Activated naive CD4-positive, alpha-beta T cell treated with anti-CD3 and anti-CD28 coated beads, Interleukin-2, amount 10 ng/mL, durations not matched to agents 7 days and 5 days (primary cell): ENCODE data around the gene SYNDIG1.

Experiments
- CTCF ChIA-PET: fragments of 350-600 bp; sonication (Branson Sonifier 250); formaldehyde crosslinking; loops from one replicate; lab custom pipeline; 2021; ENCODE audit warnings: antibody characterized with exemption; lab: Charles Lee
- DNase-seq: peaks from one replicate; pipeline ENCODE4 v3.0.0-alpha.2; 2020
- H3K27ac Mint-ChIP-seq: one replicate; pipeline ENCODE4 v1.8.0; 2021; ENCODE audit warnings: mild to moderate bottlenecking, moderate library complexity, mixed read lengths
- H3K27me3 Mint-ChIP-seq: one replicate; pipeline ENCODE4 v1.8.0; 2021; ENCODE audit warnings: mild to moderate bottlenecking, mixed read lengths
- H3K36me3 Mint-ChIP-seq: one replicate; pipeline ENCODE4 v1.8.0; 2021; ENCODE audit warnings: mixed read lengths
- H3K4me1 Mint-ChIP-seq: one replicate; pipeline ENCODE4 v1.8.0; 2021; ENCODE audit warnings: mixed read lengths
- H3K4me3 Mint-ChIP-seq: one replicate; pipeline ENCODE4 v1.8.0; 2021; ENCODE audit warnings: mild to moderate bottlenecking, moderate library complexity, mixed read lengths
- H3K9me3 Mint-ChIP-seq: one replicate; pipeline ENCODE4 v1.8.0; 2021; ENCODE audit warnings: mixed read lengths

The SYNDIG1 gene

DNA sequence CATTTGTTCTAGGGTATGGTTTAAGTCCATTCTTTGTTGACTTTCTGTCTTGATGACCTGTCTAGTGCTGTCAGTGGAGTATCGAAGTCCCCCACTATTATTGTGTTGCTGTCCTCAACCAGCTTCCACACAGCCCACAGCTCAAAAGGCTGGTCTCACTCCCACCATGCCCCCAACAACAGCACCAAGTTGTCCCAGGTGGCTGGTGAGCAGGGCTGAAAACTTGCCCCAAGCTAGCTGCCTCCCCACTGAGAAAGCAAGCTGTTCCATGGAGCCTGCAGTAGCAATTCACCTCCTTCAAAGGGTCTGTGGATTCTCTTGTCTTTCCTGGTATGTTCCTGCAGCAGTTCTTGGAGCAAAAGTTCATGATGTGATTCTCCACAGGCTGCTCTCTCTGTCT, 221.0 kb downstream of the SYNDIG1 start:
- H3K36me3 Mint-ChIP-seq = no peaks in the 10 kb centered on the region
- no peak overlapping the region for H3K27ac Mint-ChIP-seq
- no peak overlapping the region for H3K4me3 Mint-ChIP-seq
- no peaks in the 10 kb centered on the region for H3K4me1 Mint-ChIP-seq
- peaks cover 15% of the 10 kb centered on the region for H3K27me3 Mint-ChIP-seq
- CTCF ChIA-PET = interaction anchor here (0.6 kb wide), 1 partner anchor 17 kb away, joined by 3 read pairs; no protein-coding TSS in a partner anchor
- no peaks in the 10 kb centered on the region for H3K9me3 Mint-ChIP-seq
- no peak for DNase-seq

DNA sequence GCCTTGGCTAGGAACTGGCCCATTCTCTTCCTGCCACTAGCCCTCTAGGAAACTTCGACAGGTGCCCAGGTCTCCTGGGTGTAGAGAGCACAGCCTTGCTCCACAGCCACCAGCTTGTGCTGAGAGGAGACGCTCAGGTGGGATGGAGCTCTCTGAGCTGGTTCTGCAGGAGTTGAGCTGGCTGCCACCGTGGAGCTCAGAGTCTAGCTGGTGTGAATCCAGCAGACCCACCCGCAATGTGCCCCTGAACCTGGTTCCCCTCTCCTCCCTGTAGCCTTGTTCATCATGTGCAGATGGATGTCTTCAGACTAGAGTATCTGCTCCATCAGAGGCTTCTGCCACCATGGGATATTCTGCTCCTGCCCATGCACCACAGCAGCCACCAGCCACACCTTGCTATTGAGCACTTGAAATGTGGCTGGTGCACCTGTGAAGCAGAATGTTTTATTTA, 222.5 kb downstream of the SYNDIG1 start:
- no peak for DNase-seq
- H3K4me3 Mint-ChIP-seq = no peak overlapping the region
- H3K9me3 Mint-ChIP-seq = no peaks in the 10 kb centered on the region
- H3K36me3 Mint-ChIP-seq = no peaks in the 10 kb centered on the region
- CTCF ChIA-PET = no interaction called here
- H3K4me1 Mint-ChIP-seq = no peaks in the 10 kb centered on the region
- H3K27me3 Mint-ChIP-seq = peaks cover 16% of the 10 kb centered on the region
- no peak overlapping the region for H3K27ac Mint-ChIP-seq

DNA sequence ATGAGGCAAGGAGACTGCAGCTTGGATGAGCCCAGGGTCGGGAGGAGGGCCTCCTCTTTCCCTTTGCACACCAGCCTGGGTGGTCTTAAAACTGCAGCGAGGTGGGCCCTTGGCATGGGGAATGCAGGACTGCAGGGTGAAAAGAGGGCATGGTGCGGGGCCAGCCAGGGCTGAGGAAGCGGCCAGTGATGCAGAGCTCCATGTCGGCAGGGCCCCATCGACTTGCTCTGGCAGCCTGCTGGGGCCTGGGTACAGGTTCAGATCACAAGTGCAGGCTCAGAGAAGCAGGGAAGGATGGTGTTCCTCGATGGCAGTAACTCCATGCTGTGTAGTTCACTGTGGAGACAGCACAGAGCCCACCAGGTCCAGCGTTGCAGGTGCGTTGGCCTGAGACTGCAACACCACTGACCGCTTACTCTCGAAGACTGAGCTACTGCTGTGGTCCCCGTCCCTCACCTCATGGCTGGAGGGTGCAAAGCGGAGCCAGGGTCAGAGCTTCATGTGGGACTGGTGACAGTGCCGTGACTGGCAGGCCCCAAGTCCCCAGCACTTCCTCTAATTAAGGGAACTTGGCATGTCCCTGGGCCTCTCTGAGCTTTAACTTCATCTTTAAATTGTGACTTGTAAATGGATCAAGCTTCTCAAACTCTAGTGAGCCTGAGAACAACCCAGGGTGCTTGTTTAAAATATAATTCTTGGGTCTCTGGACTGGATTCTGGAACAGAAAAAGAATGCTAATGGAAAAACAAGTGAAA, 223.2 kb downstream of the SYNDIG1 start:
- no peaks in the 10 kb centered on the region for H3K4me1 Mint-ChIP-seq
- no peaks in the 10 kb centered on the region for H3K9me3 Mint-ChIP-seq
- no peak for DNase-seq
- no peak overlapping the region for H3K4me3 Mint-ChIP-seq
- no peaks in the 10 kb centered on the region for H3K36me3 Mint-ChIP-seq
- CTCF ChIA-PET = no interaction called here
- peaks cover 16% of the 10 kb centered on the region for H3K27me3 Mint-ChIP-seq
- no peak overlapping the region for H3K27ac Mint-ChIP-seq

DNA sequence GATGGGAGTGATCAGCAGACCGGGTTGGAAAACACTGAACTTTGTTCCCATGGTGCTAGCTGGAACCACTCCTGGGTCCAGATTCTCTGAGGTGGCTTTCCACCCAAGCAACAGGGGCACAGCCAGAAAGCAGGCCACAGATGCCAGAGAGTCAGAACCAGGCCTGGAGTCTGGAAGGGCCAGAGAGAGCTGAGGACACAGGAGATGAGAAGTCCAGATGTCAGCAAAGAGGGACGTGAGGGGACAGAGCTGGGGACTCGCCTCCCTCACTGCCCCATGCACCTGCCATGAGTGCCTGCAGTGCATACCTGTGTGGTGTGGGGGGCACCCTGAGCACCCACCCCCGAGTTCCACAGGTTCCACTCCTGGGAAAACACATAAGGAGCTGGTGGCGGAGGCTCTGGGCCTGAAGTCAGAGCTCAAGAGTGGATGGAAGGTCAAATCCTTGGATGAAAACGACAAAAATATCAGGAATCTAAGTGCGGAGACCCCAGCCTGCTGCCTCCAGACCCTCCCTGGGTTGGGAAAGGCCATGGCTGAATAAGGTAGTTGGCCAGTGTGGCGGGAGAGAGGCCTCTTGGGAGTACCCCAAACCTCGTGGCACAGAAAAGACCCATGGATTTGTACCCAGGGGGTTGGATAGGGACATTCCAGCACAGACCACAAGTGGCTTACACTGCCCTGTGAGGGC, 224.2 kb downstream of the SYNDIG1 start:
- Mint-ChIP-seq H3K4me1 (no peaks in the 10 kb centered on the region), H3K27ac (no peak overlapping the region)
- CTCF ChIA-PET = no interaction called here

DNA sequence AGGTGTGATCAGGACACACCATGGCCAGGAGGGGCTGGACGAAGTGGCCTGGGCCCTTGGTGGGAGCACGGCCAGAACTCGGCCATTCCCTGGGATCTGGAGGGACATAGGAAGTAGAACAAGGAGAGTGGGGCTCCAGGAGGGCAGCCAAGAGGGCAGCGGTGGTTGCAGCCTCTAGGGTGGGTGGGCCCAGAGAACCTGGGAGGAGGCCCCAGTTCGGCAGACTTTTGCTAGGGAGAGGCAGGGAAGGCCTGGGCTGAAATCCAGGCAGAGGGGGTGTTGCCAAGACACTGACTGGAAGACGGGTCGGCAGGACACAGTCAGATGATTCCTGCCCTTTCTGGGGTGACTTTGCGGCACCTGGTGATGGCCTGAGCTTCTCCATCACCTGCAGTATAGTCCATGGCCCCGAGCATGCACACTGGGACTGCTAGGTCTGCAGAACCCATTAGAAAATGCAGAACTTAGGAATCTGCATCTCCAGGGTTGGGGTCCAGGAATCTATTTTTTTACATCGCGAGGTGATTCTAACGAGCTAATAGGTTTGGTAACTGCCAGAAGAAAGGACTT, 224.8 kb downstream of the SYNDIG1 start:
- H3K4me3 Mint-ChIP-seq = no peak overlapping the region
- peaks cover 25% of the 10 kb centered on the region for H3K27me3 Mint-ChIP-seq
- CTCF ChIA-PET = no interaction called here
- H3K9me3 Mint-ChIP-seq = no peaks in the 10 kb centered on the region
- no peaks in the 10 kb centered on the region for H3K4me1 Mint-ChIP-seq
- no peak for DNase-seq
- H3K27ac Mint-ChIP-seq = no peak overlapping the region
- H3K36me3 Mint-ChIP-seq = no peaks in the 10 kb centered on the region

More for the DNA sequence above, 224.2 kb downstream of the SYNDIG1 start:
- Mint-ChIP-seq H3K4me3 (no peak overlapping the region), H3K27me3 (peaks cover 21% of the 10 kb centered on the region), H3K9me3 (no peaks in the 10 kb centered on the region), H3K36me3 (no peaks in the 10 kb centered on the region)
- no peak for DNase-seq

DNA sequence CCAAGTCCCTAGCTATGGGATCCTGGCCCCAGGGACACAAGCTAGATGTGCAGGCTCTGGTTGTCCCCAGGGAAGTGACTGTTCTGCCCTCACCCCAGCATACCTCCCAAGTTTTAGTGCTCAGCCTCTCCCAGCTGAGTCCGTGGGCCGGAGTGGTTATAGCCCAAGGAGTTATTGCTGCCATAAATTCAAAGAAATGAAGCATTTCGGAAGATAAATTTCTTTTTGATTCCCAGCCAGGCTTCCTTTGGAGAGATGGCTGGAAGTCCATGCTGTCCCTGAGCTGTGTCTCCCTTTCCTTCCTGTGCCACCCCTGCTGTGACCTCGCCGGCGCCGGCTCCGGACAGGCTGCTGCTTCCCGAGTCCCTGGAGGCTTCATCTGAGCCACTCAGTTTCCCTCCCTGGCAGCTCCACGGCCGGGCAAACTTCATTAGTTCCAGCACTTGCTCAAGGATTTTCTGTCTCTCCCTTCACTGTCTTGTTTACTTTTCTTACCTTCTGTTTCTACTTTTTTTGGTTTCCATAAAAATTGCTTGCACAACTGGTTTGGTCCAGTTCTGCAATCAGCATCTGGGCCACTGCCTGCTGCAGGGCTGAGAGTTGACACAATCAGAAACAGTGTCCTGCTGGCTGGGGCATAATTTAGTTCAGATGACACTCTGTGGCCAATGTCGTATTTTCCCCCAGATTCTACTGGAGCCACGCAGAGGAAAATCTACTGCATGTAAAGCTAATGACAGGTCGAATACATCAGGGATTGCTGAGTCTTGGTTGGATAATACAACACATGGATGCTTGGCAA, 225.5 kb downstream of the SYNDIG1 start:
- H3K9me3 Mint-ChIP-seq = no peaks in the 10 kb centered on the region
- H3K36me3 Mint-ChIP-seq = no peaks in the 10 kb centered on the region
- no peak overlapping the region for H3K4me3 Mint-ChIP-seq
- H3K27me3 Mint-ChIP-seq = peaks cover 28% of the 10 kb centered on the region
- H3K27ac Mint-ChIP-seq = no peak overlapping the region
- CTCF ChIA-PET = no interaction called here
- no peak for DNase-seq
- H3K4me1 Mint-ChIP-seq = no peaks in the 10 kb centered on the region

DNA sequence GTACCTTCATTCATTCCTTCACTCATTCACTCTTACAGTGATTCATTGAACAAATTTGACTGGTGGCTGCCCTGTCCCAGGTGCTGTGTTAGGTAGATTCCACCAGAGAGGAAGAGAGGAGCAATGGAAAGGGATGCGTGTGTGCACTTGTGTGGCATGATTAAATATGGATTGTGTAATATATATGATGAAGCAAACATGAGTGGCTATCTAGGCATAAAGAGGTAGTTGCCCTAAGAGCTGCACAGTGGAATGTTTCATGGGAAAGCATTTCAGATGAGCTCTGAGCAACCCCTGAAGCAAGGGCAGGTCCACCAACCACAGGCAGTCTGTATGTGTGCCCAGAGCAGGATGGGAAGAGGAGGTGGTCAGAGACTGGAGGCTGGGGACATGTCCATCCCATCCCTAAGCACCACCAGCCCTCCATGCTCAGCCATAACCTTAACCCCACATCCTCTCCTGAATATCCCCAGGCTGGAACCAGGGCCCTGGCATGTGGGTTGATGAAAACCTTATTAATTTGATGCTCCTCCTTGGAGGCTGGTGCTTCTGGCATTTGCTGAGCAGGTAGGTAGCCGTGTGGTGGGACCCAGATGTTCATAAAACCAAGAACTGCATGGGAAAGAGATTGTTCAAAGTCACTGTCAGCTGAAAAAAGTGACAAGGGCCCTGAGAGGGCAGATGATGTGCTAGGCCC, 226.2 kb downstream of the SYNDIG1 start:
- Mint-ChIP-seq H3K9me3 (no peaks in the 10 kb centered on the region), H3K4me1 (no peaks in the 10 kb centered on the region), H3K36me3 (no peaks in the 10 kb centered on the region), H3K27me3 (peaks cover 23% of the 10 kb centered on the region), H3K4me3 (no peak overlapping the region), H3K27ac (no peak overlapping the region)
- no peak for DNase-seq
- CTCF ChIA-PET = no interaction called here

DNA sequence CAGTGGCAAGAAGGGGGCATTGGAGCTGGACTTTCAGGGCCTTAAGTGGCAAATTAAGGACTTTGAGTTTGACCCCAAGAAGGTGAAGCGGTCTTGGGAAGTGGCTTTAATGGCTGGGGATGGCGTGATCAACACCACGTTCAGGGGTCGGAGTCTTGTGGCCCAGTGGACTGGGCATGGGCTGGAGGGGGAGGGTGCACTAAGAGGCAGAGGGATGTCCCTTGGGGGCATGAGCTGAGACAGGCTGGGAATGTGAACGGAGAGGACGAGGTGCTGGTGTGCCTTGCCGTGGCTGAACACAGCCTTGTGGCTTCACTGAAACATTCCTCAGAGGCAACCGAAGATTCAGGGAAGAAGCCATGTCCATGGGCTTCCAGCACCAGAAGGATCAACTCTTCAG, 227.0 kb downstream of the SYNDIG1 start:
- Mint-ChIP-seq H3K27ac (no peak overlapping the region), H3K9me3 (no peaks in the 10 kb centered on the region), H3K36me3 (no peaks in the 10 kb centered on the region), H3K4me1 (no peaks in the 10 kb centered on the region), H3K27me3 (peaks cover 22% of the 10 kb centered on the region), H3K4me3 (no peak overlapping the region)
- DNase-seq = no peak
- CTCF ChIA-PET = no interaction called here

DNA sequence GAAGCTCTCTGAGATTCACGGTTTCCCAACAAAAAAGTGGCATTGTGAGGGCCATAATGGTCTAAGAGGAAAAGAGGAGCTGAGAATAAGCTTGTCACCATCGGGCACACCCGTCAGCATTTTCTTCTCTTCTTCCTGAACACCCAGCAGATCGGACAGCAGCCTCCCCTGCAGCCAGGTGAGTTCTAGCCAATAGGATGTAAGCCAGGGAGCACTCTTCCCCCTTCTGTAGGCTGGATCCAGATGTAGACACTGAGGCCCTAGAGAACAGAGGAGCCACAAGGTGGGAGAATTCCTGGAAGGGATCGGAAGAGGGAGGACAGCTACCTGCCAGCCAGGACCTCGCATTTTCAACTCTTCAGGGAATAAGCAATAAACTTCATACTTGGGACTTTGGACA, 228.0 kb downstream of the SYNDIG1 start:
- Mint-ChIP-seq H3K27ac (no peak overlapping the region), H3K9me3 (no peaks in the 10 kb centered on the region), H3K4me3 (no peak overlapping the region), H3K27me3 (peaks cover 15% of the 10 kb centered on the region), H3K4me1 (no peaks in the 10 kb centered on the region), H3K36me3 (no peaks in the 10 kb centered on the region)
- no peak for DNase-seq
- CTCF ChIA-PET = no interaction called here

DNA sequence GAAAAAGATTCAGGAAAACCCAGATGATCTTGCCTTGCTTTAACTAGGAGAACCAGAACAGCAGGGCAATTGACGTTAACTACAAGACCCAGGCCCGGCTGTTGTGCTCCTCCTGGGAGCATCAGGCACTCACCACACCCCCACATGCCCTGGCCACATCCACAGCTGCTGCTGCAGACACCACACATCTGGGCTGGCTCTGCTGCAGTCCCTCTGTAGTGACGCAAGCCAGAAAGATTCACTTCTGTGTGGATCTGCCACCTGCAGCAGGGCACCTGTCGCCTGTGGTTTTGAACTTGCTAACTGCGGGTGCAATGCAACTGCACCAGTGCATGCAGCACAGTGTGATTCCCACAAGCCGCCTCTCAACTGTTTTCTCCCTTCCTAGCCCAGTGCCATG, 228.8 kb downstream of the SYNDIG1 start:
- Mint-ChIP-seq H3K27me3 (peaks cover 15% of the 10 kb centered on the region), H3K4me3 (no peak overlapping the region), H3K4me1 (no peaks in the 10 kb centered on the region), H3K9me3 (no peaks in the 10 kb centered on the region), H3K27ac (no peak overlapping the region), H3K36me3 (no peaks in the 10 kb centered on the region)
- no peak for DNase-seq
- CTCF ChIA-PET = no interaction called here

DNA sequence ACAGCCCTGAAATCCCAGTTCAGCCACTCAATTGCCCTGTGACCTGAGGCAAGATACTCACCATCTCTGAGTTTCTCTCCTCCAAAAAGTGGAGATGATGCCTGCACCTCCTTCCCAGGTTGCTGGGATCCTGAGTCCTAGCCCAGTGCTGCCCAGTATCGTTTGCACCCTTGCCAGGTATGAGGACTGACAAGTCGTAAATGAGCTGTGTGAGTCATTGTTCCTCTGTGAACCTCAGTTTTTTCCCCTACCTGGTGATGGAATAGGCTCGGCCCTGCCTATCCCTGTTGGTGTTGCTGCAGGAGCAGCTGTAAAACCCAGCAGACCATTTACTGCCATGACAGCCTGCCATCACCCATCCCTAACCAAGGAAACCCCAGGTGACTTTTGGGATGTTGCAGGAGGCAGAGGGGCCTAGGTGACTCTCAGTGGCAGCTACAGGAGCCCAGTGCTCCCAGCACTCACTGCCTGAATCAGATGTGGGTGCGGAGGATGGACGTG, 229.3 kb downstream of the SYNDIG1 start:
- no peaks in the 10 kb centered on the region for H3K36me3 Mint-ChIP-seq
- no peaks in the 10 kb centered on the region for H3K4me1 Mint-ChIP-seq
- H3K4me3 Mint-ChIP-seq = no peak overlapping the region
- H3K27me3 Mint-ChIP-seq = peaks cover 15% of the 10 kb centered on the region
- H3K27ac Mint-ChIP-seq = no peak overlapping the region
- no peak for DNase-seq
- H3K9me3 Mint-ChIP-seq = no peaks in the 10 kb centered on the region
- CTCF ChIA-PET = no interaction called here

DNA sequence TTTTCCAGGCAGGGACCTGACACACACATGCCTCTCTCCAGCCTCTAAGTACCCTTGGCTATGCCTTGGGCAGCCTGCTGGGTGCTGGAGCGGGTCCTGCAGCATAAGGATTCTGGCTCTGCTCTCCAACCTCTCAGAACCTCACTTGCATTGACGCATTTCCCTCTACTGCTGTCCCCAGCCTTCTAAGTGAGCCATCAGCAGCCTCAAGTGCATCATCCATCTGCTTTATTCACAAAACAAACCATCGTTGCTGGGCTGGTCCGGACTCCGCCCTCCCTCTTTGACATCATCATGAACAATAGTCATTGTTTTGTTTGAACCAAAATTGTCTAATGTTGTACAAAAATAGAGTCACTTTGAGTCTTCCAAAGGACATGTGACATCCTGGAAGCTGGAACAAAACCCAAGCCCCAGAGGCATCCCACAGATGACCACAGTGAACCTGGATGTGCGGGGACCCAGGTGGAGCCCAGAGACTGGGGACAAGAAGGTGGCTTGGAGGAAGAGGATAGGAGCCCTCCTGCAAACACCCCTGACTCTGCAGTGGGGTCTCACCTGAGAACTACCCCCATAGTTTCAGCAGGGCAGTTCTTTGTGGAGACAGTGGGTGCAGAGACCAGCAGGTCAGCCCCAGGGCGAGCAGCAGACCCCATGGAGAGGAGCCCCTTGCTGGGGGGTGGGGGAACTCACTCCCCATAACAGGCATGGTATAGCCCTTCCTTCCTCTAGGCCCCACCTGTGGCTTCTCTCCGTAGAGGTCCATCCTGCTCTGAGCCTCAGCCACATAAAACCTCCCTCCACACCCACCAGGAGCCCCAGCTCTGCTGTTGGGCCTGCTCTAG, 230.1 kb downstream of the SYNDIG1 start:
- CTCF ChIA-PET = no interaction called here
- DNase-seq = no peak
- Mint-ChIP-seq H3K4me1 (no peaks in the 10 kb centered on the region), H3K27ac (no peak overlapping the region), H3K27me3 (peaks cover 15% of the 10 kb centered on the region), H3K36me3 (no peaks in the 10 kb centered on the region), H3K4me3 (no peak overlapping the region), H3K9me3 (no peaks in the 10 kb centered on the region)
